HG02852 (cell line): Measurements from ENCODE around the gene CEP19.

Experiments
- ATAC-seq: cut with Tn5 transposase; IDR thresholded peaks from one replicate; pipeline ENCODE4 v1.9.1; 2021; ENCODE audit warnings: mild to moderate bottlenecking, moderate library complexity; ENCODE audit not compliant: unreplicated experiment

Gene CEP19

DNA sequence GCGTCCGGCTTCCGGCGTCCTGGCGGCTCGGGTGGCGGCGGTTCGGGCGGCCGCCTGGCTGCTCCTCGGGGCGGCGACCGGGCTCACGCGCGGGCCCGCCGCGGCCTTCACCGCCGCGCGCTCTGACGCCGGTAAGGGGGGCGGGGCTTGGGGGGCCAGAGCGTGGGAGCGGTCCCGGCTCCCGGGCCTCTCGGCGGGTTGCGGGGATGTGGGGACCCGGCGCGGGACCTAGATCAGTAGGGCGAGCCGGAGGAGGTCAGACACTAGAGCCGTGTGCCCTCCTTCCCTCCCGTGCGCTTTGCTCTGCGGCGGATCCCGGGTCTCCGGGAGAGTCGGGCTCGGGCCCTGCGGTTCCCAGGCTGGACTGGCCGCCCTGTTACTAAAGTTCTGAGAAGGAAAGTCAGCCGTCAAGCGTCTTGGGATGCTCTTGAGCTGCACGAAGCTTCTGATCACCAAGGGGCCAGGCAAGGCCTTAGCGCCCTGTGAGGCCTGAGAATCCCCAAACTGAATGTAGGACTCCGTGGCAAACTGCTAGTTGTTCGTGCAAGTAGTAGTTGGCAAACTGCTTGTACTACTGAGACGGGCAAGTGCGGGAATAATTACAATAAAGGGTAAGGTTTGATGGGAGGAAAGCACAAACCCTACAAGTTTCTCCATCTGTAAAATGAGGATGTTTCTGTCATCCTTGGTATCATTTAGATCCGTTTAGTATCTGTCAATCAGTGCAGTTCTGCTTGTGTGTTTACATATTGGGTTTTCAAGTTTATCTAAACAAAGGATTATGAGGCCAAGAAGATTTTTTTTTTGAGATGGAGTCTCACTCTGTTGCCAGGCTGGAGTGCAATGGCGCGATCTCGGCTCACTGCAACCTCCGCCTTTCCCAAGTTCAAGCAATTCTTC lies 714 bp upstream of the CEP19 start:
- peak; percentile 52 for ATAC-seq

DNA sequence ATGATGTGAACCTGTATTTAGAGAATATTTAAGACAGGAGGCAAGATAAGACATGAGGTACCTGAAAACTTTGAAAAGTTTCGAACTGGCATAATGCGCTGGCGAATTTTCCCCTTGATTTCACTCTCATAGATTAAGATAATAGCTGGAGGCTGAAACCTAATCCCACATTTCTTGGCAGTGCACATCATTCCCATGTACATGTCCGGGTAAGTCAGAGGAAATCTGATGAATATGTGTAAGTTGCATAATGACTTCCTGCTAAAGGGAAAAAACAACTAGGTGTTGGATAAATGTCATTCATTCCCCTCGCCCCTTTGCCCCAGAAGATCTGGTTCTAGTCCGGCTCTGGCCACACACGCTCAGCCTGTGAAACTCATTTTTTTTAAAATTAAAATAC lies 3.6 kb downstream of the CEP19 start:
- ATAC-seq, result no peak

DNA sequence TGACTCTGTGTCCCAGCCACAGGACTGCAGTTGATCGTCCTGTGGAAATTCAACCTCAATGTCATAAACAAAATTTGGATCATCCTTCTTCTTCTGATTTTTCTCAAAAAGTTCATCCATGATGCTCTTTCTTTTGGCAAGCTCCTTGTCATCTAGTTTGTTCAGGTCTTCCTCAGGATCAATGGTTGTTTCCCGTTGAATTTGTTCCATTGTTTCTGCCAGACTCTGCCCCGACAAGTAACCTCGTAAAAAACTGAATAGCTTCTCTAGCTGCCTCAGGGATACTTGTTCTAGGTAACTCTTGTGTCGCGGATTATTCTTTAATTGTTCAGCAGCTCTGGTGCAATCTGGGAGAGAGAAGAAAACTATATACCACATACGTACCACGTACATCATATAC lies 4.5 kb downstream of the CEP19 start:
- no peak for ATAC-seq

DNA sequence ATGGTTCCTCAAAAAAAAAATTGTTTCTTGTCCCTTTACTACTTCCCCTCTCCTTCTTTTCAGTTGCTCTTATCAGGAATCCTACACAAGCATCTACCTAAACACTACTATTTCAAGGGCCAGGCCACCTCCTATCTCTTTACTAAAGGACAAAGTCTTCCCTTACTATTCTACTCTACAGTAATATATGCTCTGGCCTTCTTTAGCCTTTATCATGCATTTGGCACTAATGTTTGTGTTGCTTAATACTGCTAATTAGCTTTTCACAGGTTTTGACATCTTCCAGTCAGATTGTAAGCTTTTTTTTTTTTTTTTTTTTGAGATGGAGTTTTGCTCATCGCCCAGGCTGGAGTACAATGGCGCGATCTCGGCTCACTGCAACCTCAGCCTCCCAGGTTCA lies 5.3 kb downstream of the CEP19 start:
- ATAC-seq, result no peak

DNA sequence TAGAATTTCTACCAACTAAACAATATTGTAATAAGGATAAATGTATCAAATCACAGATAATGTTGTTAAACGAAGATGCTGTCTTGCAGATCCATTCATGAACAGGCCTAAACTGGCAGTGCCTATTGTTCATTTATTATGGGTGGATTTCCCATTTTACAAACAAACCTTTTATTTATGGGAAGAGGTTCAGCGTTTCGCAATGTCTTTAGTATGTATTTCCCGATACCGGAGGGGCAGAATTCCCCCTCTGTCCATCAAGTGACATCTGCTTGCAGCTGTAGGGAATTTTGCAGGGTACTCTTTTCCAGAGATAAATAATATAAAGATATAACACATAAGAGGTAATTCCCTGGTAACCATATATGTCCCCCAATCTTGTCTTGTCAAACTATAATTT lies 5.7 kb downstream of the CEP19 start:
- no peak for ATAC-seq

DNA sequence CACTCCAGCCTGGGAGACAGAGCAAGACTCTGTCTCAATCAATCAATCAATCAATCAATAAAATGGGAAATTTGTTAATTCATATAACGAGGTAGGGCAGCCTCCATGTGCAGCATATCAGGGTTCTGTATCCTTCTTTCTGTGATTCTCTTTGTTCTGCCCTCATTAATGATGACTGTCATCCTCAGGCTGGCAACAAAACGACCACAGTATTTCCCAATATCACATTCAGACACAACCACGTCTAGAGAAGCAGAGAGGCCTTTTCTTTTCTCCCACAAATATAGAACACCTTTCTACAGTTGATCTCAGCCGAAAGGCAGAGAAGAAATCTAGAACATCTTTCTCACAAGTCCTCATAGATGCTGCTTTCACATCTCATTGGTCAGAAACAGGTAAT lies 11.2 kb downstream of the CEP19 start:
- no peak for ATAC-seq

DNA sequence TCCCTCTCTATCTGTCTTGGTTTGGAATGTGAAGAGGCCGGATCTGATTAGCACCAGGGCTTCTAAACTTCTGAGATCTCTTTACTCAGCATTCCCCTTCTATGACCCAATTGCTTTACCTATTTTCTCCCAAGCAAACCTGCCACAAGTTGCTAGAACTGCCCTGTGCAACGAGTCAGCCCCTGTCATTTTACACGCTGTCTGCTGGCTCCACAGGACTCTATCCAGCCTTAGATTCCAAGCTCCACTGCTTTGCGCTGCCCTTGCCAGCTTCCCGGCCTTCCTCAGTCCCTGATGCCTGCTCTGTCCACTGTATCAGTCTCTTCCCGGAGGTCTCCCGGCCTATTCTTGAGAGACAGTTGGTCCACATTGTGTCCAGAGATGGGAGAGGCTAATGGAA lies 12.3 kb downstream of the CEP19 start:
- no peak for ATAC-seq

DNA sequence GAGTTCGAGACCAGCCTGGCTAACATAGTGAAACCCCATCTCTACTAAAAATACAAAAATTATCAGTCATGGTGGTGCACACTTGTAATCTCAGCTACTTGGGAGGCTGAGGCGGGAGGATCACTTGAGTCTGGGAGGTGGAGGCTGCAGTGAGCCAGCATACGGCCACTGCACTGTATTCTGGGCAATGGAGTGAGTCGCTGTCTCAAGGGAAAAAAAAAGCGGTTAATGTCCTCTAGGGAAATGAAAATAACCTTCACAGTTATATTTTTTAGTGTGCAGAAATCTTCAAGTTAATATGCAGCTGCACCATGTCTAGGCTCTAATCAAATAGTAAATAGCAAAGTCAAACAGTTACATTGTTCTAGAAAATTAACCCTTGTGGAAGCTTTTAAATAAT lies 14.8 kb downstream of the CEP19 start:
- ATAC-seq, result no peak

DNA sequence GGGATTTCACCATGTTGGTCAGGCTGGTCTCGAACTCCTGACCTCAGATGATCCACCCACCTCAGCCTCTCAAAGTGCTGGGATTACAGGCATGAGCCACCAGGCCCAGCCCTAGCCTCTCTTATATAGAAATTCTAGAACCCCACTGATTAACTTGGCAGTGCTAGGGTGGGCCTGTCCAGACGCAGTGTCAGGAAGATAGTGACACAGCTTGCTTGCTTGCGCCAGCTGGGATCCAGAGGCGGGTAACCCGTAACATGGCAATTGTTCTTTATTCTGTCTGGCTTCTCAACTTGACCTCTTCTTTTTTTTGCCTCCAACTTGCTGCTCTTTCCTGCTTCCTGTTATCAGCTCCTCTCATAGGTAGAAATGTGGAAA lies 16.2 kb downstream of the CEP19 start:
- ATAC-seq, result no peak

DNA sequence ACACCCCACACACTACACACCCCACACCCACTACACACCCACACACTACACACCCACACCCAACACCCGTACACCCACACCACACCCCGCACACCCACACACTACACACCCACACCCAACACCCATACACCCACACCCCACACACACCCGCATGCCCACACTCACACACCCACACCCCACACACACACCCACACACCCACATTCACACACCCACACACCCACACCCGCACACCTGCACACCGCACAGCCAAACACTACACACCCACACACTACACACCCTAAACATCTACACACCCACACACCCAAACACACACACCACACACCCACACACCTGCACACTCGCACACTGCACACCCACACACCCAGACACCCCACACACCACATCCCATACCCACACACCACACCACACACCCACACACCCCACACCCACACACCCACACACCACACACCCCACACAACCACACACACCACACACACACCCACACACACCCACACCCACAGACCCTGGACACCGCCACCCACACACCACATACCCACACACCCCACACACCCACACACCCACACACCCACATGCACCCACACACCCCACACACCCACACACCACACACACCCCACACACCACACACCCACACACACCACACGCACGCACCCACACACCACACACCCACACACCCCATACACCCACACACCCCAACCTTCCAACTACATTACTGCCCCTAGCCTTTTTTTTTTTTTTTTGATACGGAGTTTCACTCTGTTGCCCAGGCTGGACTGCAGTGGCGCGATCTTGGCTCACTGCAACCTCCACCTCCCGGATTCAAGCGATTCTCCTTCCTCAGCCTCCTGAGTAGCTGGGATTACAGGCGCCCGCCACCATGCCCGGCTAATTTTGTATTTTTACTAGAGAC lies 16.9 kb downstream of the CEP19 start:
- no peak for ATAC-seq

DNA sequence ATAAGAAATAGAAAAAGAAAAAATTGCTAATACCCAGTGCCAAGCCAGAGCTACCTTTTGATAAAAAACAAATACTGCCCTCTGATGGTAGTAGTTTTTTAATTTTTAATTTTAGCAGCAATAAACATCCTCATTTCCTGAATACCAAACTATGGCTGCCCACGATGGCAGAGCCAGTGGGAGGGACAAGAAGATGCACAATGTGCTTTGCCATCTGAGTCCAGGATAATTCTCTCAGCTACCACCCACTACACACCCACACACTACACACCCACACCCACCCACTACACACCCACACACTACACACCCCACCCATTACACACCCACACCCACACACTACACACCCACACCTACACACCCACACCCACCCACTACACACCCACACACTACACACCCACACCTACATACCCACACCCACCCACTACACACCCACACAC lies 17.8 kb downstream of the CEP19 start:
- no peak for ATAC-seq

DNA sequence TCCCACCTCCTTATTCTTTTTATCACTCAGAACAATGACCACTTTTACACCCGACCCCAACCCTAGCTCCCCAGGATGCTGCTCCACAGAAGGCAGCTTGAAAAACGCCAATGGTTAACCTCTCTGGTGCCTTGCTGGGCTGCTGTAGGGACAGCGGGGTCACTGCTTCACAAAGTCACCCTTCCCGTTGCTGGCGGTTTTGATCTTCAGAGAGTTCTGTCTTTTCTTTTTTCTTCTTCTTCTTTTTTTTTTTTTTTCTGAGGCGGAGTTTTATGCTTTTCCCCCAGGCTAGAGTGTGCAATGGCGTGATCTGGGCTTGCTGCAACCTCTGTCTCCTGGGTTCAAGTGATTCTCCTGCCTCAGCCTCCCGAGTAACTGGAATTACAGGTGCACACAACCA lies 20.7 kb downstream of the CEP19 start:
- ATAC-seq, result no peak

DNA sequence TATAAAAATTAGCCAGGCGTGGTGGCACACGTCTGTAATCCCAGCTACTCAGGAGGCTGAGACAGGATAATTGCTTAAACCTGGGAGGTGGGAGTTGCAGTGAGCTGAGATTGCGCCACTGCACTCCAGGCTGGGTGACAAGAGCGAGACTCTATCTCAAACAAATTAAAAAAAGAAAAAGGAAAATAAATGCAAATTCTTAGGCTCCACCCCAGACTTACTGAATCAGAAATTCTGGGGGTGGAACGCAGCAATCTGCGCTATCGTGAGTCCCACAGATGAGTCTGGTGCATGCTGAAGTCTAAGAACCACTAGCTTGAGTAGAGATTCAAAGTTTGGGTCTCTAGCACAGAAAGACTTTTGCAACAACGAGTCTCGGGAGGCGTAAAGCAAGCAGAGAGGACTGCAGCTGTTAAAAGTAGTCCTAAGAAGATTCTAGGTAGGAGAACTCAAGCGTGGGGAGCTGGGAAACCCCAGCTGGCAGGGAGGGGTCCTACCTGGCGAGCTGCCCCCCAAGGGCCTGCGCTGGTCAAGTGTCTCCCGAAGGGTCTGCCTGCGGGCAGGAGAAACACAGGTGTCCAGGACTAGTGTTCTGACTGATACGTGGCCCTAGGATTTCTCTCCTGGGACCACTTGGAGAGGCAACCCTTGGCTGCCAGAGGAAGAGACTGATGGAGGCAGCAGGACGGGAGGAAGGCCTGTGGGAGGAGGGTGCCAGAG lies 21.9 kb downstream of the CEP19 start:
- no peak for ATAC-seq

DNA sequence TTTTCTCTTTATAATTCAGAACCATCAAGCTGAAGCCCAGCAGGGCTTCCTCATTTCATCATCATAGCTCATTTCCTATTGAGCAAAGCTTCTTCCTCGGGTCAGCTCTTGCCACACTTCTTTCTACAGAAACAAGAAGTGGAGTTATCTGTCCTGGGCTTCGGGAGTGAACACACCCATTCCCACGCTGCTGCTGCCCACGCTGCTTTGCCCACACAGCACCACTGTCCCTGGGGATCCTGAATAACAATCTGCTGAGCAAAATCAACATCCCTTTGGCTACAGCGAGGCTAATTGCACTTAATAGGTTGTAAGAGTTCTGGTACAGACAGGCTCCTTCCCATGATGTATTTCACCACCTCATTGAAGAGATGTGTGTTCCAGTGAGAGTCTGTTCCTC lies 23.7 kb downstream of the CEP19 start:
- ATAC-seq, result no peak

DNA sequence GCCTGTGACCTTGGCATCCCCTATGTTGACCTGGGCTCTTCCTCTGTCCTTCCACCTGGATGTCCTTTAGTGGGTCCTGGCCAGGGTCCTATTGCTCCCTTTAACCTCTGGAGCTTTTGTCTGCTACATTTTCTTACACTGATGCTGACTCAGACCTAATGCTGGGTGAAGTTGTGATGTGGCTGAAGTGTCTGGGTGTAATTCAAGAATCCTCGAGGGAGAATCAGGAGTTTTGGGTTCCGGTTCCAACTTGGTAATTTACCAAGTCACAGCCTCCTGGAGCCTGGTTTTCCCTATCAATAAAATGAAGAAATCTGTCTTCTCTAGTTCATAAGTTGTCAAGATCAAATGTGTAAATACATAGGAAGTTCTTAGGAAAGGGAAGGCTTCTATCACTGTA lies 25.6 kb downstream of the CEP19 start:
- ATAC-seq, result no peak

DNA sequence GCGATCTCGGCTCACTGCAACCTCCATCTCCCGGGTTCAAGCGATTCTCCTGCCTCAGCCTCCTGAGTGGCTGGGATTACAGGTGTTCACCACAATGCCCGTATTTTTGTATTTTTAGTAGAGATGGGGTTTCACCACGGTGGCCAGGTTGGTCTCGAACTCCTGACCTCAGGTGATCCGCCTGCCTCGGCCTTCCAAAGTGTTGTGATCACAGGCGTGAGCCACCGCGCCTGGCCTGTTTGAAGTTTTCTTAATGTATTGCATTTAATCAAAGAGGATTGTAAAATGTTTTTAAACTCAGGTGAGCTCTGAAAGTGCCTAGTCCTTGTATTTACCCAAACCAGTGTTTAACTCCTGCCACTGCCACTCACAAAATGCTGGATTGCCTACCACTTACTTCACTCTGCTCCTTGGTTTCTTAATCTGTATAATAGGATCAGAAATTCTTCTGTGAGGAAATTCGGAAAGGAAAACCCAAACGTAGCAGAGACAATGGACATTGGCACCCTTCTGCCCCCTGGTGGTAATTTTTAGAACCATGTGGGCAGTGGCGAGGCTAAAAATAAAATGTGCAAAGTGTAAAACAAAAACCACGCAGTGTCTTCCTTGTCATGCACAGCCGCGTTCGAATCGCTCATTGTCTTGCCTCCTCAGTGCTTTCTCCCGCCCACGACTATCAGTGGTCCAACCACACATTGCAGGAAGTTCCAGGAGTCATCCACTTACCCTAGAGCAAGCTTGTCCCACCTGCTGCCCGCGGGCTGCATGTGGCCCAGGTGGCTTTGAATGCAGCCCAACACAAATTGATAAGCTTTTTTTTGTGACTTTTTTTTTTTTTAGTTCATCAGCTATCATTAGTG lies 27.3 kb downstream of the CEP19 start:
- ATAC-seq, result peak; percentile 89

DNA sequence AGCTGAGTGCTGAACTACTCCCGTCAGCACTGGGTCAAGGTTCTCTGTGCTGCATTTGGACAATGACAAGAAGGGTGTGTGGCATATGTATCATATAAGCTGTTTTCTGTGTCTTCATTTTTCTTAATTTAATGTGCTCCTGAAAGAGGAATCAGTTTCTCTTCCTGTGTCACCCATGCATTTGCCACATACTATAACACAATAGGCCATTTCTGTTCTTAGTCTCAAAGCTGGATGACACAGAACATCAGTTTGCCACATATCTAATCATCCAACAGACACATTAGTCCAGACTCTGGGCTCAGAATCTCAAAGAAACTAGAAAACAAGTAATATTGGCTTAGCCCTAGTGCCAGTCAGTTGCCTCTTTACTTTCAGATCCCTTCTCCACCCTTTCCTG lies 34.1 kb downstream of the CEP19 start:
- ATAC-seq, result no peak

DNA sequence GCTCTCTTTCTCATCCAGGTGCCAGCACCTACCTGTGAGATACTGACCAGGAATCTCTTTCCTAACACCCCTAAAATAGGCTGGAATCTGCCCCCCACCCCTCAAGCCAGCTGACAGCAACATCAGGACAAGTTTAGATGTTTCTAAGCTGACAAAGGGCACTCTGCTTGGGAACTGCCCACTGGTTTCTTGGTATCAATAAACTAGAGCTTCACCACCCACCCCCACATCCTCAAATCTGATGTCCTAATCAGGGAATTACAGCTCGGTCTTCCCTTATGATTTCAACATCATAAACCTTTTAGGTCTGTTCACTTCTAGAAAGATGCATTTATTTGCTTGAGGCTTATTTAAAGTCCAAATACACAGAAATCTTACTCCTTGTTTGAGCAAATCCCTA lies 34.7 kb downstream of the CEP19 start:
- no peak for ATAC-seq

DNA sequence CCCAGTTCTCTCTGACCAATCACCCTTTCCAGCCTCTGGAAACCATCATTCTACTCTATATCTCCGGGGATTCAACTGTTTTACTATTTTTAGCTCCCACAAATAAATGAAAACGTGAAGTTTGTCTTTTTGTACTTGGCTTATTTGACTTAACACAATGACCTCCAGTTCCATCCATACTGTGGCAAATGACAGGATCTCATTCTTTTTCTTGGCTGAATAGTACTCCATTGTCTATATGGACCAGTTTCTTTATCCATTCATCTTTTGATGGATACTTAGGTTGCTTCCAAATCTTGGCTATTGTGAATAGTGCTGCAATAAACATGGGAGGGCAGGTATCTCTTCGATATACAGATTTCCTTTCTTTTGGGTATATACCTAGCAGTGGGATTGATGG lies 38.4 kb downstream of the CEP19 start:
- no peak for ATAC-seq

DNA sequence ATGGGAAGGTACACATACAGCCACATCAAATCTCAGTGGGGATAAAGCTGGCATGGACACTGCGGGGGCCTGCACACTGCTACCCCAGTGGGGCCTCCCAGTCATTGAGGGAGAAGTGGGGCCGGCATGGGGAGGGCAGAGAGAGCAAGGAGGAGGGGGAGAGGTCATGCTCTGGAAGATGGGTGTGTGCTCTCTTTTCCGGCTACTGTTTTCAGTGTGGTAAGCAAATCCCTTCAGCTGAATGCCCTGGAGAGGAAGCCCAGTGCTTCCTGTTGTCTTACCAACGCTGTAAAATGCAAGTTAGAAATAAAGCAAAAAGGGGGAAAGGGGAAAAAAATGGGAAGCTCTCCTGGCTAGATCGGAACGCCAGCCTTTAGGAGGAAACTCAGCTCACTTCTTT lies 41.7 kb downstream of the CEP19 start:
- ATAC-seq, result no peak
